OCI-M1 (cell line): ENCODE measurements around the gene SPATS2L.

Experiments
- DNase-seq: peaks from one replicate; lab custom pipeline; 2025; lab: John Stamatoyannopoulos, UW

Gene SPATS2L

GRCh38 chr2:200377355-200378336, 71.2 kb downstream of the SPATS2L start:
- DNase-seq: peak; percentile 28

GRCh38 chr2:200378652-200379290, 72.3 kb downstream of the SPATS2L start:
- DNase-seq: no peak

- no peak for DNase-seq
These were observed 73.1 kb downstream of the SPATS2L start for GRCh38 chr2:200379481-200380090.

GRCh38 chr2:200380091-200380561, 73.6 kb downstream of the SPATS2L start:
- DNase-seq: no peak

GRCh38 chr2:200380833-200381542, 74.5 kb downstream of the SPATS2L start:
- peak; percentile 76 for DNase-seq

- DNase-seq: no peak
These were observed 76.4 kb downstream of the SPATS2L start for GRCh38 chr2:200382874-200383273.

- DNase-seq: peak; percentile 93
These were observed 77.1 kb downstream of the SPATS2L start for GRCh38 chr2:200383380-200384110.

- no peak for DNase-seq
These were observed 78.7 kb downstream of the SPATS2L start for GRCh38 chr2:200385063-200385635.

- DNase-seq: no peak
These were observed 86.7 kb downstream of the SPATS2L start for GRCh38 chr2:200393191-200393590.

- no peak for DNase-seq
These were observed 87.6 kb downstream of the SPATS2L start for GRCh38 chr2:200394045-200394444.

GRCh38 chr2:200396781-200397242, 90.3 kb downstream of the SPATS2L start:
- DNase-seq: no peak

GRCh38 chr2:200397785-200398184, 91.3 kb downstream of the SPATS2L start:
- no peak for DNase-seq

- no peak for DNase-seq
These were observed 92.6 kb downstream of the SPATS2L start for GRCh38 chr2:200399046-200399445.

- DNase-seq: no peak
These were observed 93.1 kb downstream of the SPATS2L start for GRCh38 chr2:200399636-200400035.

- peak; percentile 62 for DNase-seq
These were observed 97.3 kb downstream of the SPATS2L start for GRCh38 chr2:200403814-200404213.

- no peak for DNase-seq
These were observed 98.1 kb downstream of the SPATS2L start for GRCh38 chr2:200404615-200405014.

- peak; percentile 78 for DNase-seq
These were observed 99.3 kb downstream of the SPATS2L start for GRCh38 chr2:200405599-200406298.

- DNase-seq: peak; percentile 43
These were observed 99.9 kb downstream of the SPATS2L start for GRCh38 chr2:200406379-200406778.

GRCh38 chr2:200408428-200409316, 102.2 kb downstream of the SPATS2L start:
- DNase-seq: peak; percentile 56
